CD4-positive, alpha-beta T cell treated with Interferon alpha-2 for 1 hour (primary cell): Measurements from ENCODE around the gene MCTP1.

Experiments used
- DNase-seq, 2 donors: peaks; one replicate each; pipeline ENCODE4 v3.0.0-alpha.2; 2020 to 2022

MCTP1 gene

DNA sequence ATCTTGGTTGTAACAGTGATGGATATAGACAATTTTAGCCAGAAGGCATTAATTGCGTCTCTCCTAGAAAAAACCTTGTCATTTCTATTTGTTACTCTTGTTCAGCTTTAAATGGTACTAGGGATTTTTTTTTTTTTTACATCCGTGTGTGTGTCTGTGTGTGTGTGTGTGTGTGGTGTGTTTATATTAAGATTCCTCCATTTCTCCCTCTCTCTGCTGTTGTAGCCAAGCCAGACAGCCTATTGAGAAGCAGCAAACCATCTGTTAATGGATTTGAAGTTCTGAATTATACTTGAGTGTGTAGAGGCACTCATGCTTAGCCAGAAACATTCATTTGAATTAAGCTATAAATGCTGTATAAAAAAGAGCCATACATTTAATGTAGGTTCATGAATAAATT lies 594.1 kb downstream of the MCTP1 start:
- no peak for DNase-seq

DNA sequence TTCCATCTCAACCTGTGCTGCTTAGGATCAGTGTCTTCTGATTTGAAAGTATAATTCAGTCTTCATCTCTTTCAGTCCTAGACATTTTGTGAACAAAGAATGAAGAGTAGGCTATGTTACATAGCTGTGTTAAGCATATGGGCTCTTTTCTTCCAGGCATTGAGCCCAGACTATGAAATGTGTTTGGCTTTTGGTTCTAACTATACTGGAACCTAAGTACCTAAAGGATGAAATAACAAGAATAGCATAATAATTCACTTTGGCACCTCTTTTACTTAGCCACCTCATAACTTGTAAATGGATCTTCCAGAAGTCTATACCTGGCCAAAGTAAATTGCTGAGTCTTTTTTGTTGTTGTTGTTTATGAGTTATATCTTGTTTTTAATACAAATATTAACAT lies 595.0 kb downstream of the MCTP1 start:
- no peak for DNase-seq

DNA sequence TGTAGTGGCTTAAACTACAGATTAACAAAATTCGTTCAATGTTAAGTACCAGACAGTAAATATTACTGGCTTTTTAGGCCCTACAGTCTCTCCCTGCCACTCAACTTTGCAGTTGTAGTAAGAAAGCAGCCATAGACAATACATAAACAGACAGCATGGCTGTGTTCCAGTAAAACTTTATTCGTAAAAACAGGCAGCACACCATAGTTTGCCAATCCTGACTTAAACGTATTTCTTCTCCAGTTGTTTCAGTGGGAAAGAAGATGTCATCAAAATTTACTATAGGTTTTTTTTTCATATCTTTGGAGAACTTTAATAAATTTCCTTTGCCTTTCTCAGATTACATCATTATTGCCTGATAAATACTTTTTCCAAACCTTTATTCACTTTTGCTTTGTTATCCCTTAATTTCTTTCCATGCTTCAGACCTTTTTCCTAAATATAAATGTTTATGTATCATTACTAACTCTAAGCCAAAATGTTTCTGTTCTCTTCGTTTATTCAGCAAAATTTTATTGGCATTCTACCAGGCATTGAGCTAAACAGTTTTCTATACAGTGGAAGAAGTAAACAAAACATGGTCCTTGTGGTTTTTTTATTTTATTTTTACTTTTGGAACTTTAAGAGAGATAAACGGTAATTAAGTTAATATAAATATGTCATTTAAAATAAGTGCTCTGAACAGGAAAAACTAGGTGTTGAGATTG lies 601.9 kb downstream of the MCTP1 start:
- DNase-seq: no peak

DNA sequence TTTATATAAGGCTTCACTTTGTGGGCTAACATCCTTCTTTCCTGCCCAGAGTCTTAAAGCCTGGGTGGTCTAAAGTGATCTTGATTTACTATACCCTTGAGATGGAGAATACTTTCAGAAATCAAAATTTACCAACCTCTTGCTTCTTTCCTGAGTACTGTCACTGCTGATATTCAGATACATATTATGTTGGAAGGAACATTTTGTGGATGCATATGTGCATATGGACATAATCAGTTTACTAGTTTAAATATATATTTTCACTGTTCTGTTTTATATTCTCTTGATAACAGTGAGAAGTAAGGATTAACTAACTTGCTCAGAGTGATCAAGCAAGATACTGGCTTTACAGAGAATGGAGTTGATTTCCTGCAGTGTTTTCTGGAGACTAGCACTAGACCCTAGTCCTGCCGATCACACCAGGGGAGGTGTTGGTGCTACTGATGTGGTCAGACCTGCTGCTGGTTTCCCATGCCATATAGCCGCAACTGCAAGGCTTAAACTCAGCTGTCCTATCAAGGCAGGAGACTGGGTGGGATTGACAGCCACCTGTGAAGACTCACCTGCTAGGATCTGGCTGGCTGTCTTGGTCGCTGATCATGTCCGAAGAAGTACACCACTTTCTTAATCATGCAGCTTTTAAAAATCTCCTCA lies 608.8 kb downstream of the MCTP1 start:
- DNase-seq: no peak

DNA sequence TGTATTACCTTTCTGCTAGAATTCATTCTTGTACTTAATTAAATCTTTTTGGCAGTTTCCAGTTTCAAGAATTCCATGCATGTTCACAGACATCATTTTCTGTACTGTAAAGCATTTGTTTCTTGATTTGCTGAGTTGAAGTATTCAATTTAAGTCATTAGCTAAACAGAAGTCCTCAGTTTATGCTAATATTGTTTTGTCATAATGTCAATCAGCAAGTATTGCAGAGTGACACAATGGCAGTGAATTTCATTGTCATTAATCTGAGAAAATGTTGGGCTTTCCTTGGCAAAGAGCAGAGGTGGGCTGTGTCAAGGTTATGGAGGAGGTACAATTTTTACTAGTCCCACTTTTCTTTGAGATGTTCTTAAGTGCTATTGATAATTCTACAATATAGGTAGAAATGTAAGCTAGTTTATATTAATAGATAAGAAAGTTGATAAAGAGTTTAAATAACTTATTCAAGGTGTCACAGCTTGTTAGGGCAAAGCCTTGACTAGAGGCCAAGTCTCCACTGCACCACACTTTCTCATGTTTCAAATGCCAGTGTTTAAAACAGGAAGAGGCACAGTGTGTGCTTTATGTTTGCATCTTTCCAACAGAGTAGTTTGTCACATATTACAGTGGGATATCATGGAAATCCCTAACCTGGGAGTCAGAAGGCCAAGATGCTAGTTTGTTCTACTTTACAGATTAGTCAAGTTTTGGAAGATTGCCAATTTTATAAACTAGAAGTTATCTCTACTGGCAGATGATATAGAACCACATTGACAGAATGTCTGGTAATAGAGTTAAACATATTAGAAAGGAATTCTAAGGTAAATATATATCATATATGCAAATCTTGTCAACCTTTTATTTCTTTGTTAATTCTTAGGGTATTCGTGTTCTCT lies 610.2 kb downstream of the MCTP1 start:
- no peak for DNase-seq

DNA sequence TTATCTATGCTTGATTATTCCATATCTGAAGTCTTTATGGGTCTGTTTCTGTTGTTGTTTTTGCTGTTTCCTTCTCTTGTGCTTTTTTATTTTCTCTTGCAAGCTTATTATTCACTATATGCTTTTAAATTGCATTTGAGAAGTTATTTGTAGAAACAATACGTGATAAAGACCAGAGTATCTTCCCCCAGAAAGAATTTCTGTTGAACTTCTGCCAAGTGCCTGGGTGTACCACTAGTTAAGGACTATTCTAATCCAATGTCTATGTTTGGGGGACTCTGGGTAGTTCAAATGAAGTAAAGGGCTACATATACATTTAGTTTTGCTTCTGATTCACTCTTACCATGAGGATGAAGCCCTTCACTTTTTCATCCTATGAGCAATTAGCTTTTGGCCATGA lies 612.1 kb downstream of the MCTP1 start:
- no peak for DNase-seq

DNA sequence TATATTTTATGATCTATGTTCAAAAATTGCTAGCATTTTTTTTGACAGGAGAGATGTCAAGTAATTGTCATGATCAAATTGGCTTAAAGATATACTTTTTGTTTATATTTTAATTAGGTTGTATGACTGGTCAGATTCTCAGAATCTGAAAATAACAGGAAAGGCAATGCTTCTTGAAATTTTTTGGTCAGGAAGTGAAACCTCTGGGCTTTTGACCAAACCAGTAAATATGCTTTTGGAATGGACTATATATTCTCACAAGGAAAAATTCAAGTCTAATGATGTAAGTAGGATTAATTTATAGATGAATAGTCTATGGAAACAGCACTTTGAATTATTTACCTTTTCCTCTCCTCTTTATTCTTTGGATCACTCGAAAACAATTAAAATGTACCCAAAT lies 614.2 kb downstream of the MCTP1 start:
- DNase-seq: no peak

DNA sequence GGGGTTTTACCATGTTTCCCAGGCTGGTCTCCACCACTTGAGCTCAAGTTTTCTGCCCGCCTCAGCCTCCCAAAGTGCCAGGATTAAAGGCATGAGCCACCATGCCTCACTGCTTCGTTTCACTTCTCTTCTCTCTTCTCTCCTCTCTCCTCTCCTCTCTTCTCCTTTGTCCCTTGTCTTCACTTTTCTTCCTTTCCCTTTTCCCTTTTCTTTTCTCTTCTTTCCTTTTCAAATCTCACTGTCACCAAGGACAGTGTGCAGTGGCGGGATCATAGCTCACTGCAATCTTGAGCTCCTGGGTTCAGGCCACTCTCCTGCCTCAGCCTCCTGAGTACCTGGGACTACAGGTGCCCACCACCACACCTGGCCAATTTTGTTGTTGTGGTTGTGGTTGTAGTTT lies 617.0 kb downstream of the MCTP1 start:
- DNase-seq: no peak

DNA sequence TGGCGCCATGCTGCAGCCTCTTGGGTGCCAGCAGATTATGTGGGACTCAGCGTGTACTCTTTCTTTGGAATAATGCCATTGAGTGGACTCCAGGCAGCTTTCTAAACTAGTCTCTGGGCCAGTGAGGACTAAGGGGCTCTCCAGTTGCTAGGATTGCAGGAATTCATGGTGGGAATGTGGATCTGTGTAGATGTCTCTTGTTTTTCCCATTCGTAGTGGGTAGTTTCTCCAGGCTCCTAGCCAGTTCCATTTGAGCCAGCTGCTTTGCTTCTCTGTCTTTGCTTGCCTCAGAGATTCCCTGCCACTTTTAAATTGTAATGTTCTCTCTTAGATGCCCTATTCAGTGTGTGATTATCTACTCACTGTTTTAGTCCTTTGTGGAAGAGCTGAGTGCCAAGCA lies 623.8 kb downstream of the MCTP1 start:
- no peak for DNase-seq

DNA sequence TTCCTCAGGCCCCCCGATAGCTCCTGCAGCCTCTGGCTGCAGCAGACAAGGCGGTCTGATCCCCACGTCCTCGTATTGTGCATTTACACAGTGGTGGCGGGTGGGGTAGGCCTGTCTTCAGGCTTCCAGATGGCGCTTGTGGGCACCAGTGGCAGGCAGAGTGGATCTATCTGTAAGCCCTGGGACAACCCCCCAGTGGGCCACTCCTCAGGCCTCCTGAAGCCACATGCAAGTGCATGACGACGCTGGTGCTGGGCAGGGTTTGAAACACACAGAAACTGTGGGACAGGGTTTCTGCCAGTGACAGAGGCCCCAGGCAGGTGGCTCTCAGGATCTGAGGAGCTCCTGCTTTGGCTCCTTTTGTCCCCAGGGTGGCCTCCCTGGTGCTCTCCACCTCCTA lies 624.4 kb downstream of the MCTP1 start:
- no peak for DNase-seq

DNA sequence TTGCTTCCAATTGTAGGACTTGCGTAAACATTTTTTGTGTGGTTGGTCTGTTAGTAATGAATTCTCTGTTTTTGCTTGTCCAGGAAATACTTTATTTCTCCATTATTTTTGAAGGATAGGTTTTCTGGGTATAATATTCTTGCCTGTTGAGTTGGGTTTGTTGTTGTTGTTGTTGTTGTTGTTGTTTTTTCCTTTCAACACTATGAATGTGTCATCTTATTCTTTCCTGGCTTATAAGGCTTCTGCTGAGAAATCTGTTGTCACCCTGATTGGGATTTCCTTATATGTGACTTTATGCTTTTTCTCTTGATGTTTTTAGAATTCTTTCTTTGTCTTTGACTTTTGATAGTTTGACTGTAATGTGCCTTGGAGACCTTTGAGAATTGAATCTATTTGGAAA lies 626.6 kb downstream of the MCTP1 start:
- DNase-seq: no peak
